WTC11 (cell line): Measurements from ENCODE around the gene COLEC12. TPM values are rescaled to one million over a fixed set of nuclear protein-coding genes. Genes with fewer than 3 reads are reported as not detected.

ENCODE experiments used
- ATAC-seq: fragments of 200-7000 bp; cut with Tn5 transposase; 2 replicates; pipeline ENCODE4 v1.10.0; 2021; ENCODE audit warnings: mild to moderate bottlenecking, moderate library complexity
- CTCF ChIA-PET: fragments of 300-600 bp; sonication (Branson Sonifier 250); formaldehyde crosslinking; loops from one replicate; lab custom pipeline; 2021; ENCODE audit warnings: antibody characterized with exemption; lab: Charles Lee
- POLR2A ChIA-PET: fragments of 350-600 bp; sonication (Branson Sonifier 250); formaldehyde crosslinking; loops from one replicate; lab custom pipeline; 2021; ENCODE audit warnings: antibody characterized with exemption; lab: Charles Lee
- DNase-seq: peaks from one replicate; pipeline ENCODE4 v3.0.0; 2021; ENCODE audit warnings: low spot score
- H3K27ac Mint-ChIP-seq: 2 replicates; pipeline ENCODE4 v1.8.0; 2021; ENCODE audit warnings: mixed read lengths
- H3K27me3 Mint-ChIP-seq: 2 replicates; pipeline ENCODE4 v1.8.0; 2021; ENCODE audit warnings: low read depth, mild to moderate bottlenecking, moderate library complexity, mixed read lengths
- H3K36me3 Mint-ChIP-seq: 2 replicates; pipeline ENCODE4 v1.8.0; 2021; ENCODE audit warnings: mixed read lengths
- H3K4me1 Mint-ChIP-seq: 2 replicates; pipeline ENCODE4 v1.8.0; 2022; ENCODE audit warnings: mixed read lengths
- H3K4me3 Mint-ChIP-seq: 2 replicates; pipeline ENCODE4 v1.8.0; 2021; ENCODE audit warnings: mild to moderate bottlenecking, moderate library complexity, mixed read lengths
- H3K9me3 Mint-ChIP-seq: 2 replicates; pipeline ENCODE4 v1.8.0; 2021; ENCODE audit warnings: mixed read lengths
- ELF4 ChIP-seq: sonication (generic); formaldehyde crosslinking; IDR thresholded peaks from 2 replicates; pipeline ENCODE4 v1.8.1; 2022; ENCODE audit warnings: low read depth, mild to moderate bottlenecking, moderate library complexity, missing genetic modification reagents
- EMX1 ChIP-seq: fragments of 250-450 bp; sonication (Bioruptor Pico); IDR thresholded peaks from 2 replicates; pipeline ENCODE4 v1.8.0; 2021; ENCODE audit warnings: mild to moderate bottlenecking
- ESRRA ChIP-seq: sonication (generic); formaldehyde crosslinking; IDR thresholded peaks from 2 replicates; pipeline ENCODE4 v1.8.1; 2022; ENCODE audit warnings: mild to moderate bottlenecking, missing genetic modification reagents, borderline replicate concordance
- FOXK1 ChIP-seq: sonication (generic); formaldehyde crosslinking; IDR thresholded peaks from 2 replicates; pipeline ENCODE4 v1.8.0; 2022; ENCODE audit warnings: mild to moderate bottlenecking, moderate library complexity, missing genetic modification reagents
- FOXP4 ChIP-seq: sonication (generic); formaldehyde crosslinking; IDR thresholded peaks from 2 replicates; pipeline ENCODE4 v1.8.0; 2022; ENCODE audit warnings: mild to moderate bottlenecking, missing genetic modification reagents
- GABPB1 ChIP-seq: sonication (generic); formaldehyde crosslinking; IDR thresholded peaks from 2 replicates; pipeline ENCODE4 v1.8.1; 2023; ENCODE audit warnings: mild to moderate bottlenecking, missing genetic modification reagents
- NFYB ChIP-seq: sonication (generic); formaldehyde crosslinking; conservative IDR thresholded peaks from 2 replicates; pipeline ENCODE4 v1.8.0; 2022; ENCODE audit warnings: low read depth, missing genetic modification reagents
- NR1H2 ChIP-seq: sonication (generic); formaldehyde crosslinking; IDR thresholded peaks from 2 replicates; pipeline ENCODE4 v1.9.0; 2021; ENCODE audit warnings: mild to moderate bottlenecking, moderate library complexity, missing genetic modification reagents
- PRRX2 ChIP-seq: fragments of 250-450 bp; sonication (Bioruptor Pico); IDR thresholded peaks from 2 replicates; pipeline ENCODE4 v1.8.0; 2021; ENCODE audit warnings: mild to moderate bottlenecking
- RELA ChIP-seq: sonication (generic); formaldehyde crosslinking; IDR thresholded peaks from 2 replicates; pipeline ENCODE4 v1.8.1; 2022; ENCODE audit warnings: missing genetic modification reagents, mild to moderate bottlenecking, borderline replicate concordance
- RORB ChIP-seq: fragments of 250-450 bp; sonication (Bioruptor Pico); IDR thresholded peaks from 2 replicates; pipeline ENCODE4 v1.9.0; 2021; ENCODE audit warnings: mild to moderate bottlenecking
- TEAD4 ChIP-seq: sonication (generic); formaldehyde crosslinking; IDR thresholded peaks from 2 replicates; pipeline ENCODE4 v1.8.0; 2022; ENCODE audit warnings: mild to moderate bottlenecking, missing genetic modification reagents
- TP53 ChIP-seq: sonication (generic); formaldehyde crosslinking; IDR thresholded peaks from 2 replicates; pipeline ENCODE4 v1.8.1; 2023; ENCODE audit warnings: mild to moderate bottlenecking, missing genetic modification reagents
- ZNF671 ChIP-seq: fragments of 250-450 bp; sonication (Bioruptor Pico); IDR thresholded peaks from 2 replicates; pipeline ENCODE4 v1.8.0; 2021; ENCODE audit warnings: mild to moderate bottlenecking
- total RNA-seq: library from RNA; stranded (reverse); gene quantifications from 3 replicates; pipeline ENCODE4 v1.2.3, GENCODE V29; 2021
- TF ChIP-seq, protein P1 (sequence below): sonication (generic); formaldehyde crosslinking; IDR thresholded peaks from 2 replicates; pipeline ENCODE4 v1.8.0; 2022; ENCODE audit warnings: mild to moderate bottlenecking, missing genetic modification reagents
- TF ChIP-seq, protein P2 (sequence below): fragments of 250-450 bp; sonication (Bioruptor Pico); IDR thresholded peaks from 2 replicates; pipeline ENCODE4 v1.8.0; 2021; ENCODE audit warnings: mild to moderate bottlenecking
- TF ChIP-seq, protein P3 (sequence below): fragments of 250-450 bp; sonication (Bioruptor Pico); IDR thresholded peaks from 2 replicates; pipeline ENCODE4 v1.9.0; 2021; ENCODE audit warnings: mild to moderate bottlenecking
- TF ChIP-seq, protein P4 (sequence below): sonication (generic); formaldehyde crosslinking; IDR thresholded peaks from 2 replicates; pipeline ENCODE4 v1.8.1; 2022; ENCODE audit warnings: low read depth, mild to moderate bottlenecking, moderate library complexity, missing genetic modification reagents, borderline replicate concordance
- TF ChIP-seq, protein P5 (sequence below): fragments of 250-450 bp; sonication (Bioruptor Pico); IDR thresholded peaks from 2 replicates; pipeline ENCODE4 v1.9.0; 2021; ENCODE audit warnings: mild to moderate bottlenecking, borderline replicate concordance

Gene COLEC12
- total RNA-seq, 1 experiment from 2014 or later, result 0.48 TPM

- TF ChIP-seq FOXP4 (CRISPR knock-in tag), result no peak
- TF ChIP-seq PRRX2, result no peak
- TF ChIP-seq ESRRA (CRISPR knock-in tag), result no peak
- TF ChIP-seq RELA, result no peak
- TF ChIP-seq EMX1 (CRISPR knock-in tag), result no peak
- TF ChIP-seq, protein P1, sequence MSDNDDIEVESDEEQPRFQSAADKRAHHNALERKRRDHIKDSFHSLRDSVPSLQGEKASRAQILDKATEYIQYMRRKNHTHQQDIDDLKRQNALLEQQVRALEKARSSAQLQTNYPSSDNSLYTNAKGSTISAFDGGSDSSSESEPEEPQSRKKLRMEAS, result no peak
- TF ChIP-seq ELF4 (CRISPR knock-in tag), result no peak
- TF ChIP-seq NR1H2 (CRISPR knock-in tag), result no peak
- TF ChIP-seq, protein P2, sequence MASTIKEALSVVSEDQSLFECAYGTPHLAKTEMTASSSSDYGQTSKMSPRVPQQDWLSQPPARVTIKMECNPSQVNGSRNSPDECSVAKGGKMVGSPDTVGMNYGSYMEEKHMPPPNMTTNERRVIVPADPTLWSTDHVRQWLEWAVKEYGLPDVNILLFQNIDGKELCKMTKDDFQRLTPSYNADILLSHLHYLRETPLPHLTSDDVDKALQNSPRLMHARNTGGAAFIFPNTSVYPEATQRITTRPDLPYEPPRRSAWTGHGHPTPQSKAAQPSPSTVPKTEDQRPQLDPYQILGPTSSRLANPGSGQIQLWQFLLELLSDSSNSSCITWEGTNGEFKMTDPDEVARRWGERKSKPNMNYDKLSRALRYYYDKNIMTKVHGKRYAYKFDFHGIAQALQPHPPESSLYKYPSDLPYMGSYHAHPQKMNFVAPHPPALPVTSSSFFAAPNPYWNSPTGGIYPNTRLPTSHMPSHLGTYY (CRISPR knock-in tag), result no peak
- TF ChIP-seq TEAD4 (CRISPR knock-in tag), result no peak
- TF ChIP-seq TP53 (CRISPR knock-in tag), result no peak
- TF ChIP-seq, protein P3, sequence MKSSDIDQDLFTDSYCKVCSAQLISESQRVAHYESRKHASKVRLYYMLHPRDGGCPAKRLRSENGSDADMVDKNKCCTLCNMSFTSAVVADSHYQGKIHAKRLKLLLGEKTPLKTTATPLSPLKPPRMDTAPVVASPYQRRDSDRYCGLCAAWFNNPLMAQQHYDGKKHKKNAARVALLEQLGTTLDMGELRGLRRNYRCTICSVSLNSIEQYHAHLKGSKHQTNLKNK (CRISPR knock-in tag), result no peak
- TF ChIP-seq GABPB1 (CRISPR knock-in tag), result no peak
- TF ChIP-seq, protein P4, sequence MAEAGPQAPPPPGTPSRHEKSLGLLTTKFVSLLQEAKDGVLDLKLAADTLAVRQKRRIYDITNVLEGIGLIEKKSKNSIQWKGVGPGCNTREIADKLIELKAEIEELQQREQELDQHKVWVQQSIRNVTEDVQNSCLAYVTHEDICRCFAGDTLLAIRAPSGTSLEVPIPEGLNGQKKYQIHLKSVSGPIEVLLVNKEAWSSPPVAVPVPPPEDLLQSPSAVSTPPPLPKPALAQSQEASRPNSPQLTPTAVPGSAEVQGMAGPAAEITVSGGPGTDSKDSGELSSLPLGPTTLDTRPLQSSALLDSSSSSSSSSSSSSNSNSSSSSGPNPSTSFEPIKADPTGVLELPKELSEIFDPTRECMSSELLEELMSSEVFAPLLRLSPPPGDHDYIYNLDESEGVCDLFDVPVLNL (CRISPR knock-in tag), result no peak
- no peak for TF ChIP-seq RORB (CRISPR knock-in tag)
- TF ChIP-seq ZNF671 (CRISPR knock-in tag), result no peak
- TF ChIP-seq FOXK1, result no peak
- no peak for TF ChIP-seq NFYB (CRISPR knock-in tag)
- TF ChIP-seq, protein P5, sequence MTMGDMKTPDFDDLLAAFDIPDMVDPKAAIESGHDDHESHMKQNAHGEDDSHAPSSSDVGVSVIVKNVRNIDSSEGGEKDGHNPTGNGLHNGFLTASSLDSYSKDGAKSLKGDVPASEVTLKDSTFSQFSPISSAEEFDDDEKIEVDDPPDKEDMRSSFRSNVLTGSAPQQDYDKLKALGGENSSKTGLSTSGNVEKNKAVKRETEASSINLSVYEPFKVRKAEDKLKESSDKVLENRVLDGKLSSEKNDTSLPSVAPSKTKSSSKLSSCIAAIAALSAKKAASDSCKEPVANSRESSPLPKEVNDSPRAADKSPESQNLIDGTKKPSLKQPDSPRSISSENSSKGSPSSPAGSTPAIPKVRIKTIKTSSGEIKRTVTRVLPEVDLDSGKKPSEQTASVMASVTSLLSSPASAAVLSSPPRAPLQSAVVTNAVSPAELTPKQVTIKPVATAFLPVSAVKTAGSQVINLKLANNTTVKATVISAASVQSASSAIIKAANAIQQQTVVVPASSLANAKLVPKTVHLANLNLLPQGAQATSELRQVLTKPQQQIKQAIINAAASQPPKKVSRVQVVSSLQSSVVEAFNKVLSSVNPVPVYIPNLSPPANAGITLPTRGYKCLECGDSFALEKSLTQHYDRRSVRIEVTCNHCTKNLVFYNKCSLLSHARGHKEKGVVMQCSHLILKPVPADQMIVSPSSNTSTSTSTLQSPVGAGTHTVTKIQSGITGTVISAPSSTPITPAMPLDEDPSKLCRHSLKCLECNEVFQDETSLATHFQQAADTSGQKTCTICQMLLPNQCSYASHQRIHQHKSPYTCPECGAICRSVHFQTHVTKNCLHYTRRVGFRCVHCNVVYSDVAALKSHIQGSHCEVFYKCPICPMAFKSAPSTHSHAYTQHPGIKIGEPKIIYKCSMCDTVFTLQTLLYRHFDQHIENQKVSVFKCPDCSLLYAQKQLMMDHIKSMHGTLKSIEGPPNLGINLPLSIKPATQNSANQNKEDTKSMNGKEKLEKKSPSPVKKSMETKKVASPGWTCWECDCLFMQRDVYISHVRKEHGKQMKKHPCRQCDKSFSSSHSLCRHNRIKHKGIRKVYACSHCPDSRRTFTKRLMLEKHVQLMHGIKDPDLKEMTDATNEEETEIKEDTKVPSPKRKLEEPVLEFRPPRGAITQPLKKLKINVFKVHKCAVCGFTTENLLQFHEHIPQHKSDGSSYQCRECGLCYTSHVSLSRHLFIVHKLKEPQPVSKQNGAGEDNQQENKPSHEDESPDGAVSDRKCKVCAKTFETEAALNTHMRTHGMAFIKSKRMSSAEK (CRISPR knock-in tag), result no peak
- TF ChIP-seq, all 79 proteins: peak for 0
- Mint-ChIP-seq H3K4me1 (no peaks in the 10 kb centered on the region), H3K4me3 (no peak overlapping the region), H3K27me3 (no peaks in the 10 kb centered on the region; the same call in 1 of the 2 replicates), H3K27ac (no peak overlapping the region), H3K9me3 (peaks cover 12% of the 10 kb centered on the region), H3K36me3 (no peaks in the 10 kb centered on the region)
- POLR2A ChIA-PET, result no interaction called here
- CTCF ChIA-PET, result no interaction called here
- ATAC-seq, result no peak
- no peak for DNase-seq
Observed at GRCh38 chr18:432791-433190, 67.7 kb downstream of the COLEC12 start.
